ENCODE results near the gene PRKAR1A.

The PRKAR1A gene

DNA sequence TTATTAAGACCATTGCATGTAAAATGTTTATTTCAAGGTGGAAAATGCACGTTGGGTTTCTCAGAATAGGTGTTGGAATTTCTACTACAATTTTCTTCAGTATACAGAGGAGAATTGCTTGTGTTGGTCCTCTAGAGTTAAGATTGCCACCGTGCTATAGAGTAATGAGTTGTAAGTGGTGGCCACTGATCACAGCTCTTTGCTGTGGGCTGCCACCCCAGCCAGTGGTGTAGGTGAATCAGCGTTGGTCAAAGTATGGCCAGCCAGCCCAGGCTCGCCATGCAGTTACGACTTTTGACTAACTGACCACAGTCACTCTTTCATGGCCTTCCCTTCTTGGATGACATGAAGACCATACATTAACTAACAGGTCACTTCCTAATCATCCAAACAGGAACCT lies 12.6 kb upstream of the PRKAR1A start:
- TF ChIP-seq, protein P1, sequence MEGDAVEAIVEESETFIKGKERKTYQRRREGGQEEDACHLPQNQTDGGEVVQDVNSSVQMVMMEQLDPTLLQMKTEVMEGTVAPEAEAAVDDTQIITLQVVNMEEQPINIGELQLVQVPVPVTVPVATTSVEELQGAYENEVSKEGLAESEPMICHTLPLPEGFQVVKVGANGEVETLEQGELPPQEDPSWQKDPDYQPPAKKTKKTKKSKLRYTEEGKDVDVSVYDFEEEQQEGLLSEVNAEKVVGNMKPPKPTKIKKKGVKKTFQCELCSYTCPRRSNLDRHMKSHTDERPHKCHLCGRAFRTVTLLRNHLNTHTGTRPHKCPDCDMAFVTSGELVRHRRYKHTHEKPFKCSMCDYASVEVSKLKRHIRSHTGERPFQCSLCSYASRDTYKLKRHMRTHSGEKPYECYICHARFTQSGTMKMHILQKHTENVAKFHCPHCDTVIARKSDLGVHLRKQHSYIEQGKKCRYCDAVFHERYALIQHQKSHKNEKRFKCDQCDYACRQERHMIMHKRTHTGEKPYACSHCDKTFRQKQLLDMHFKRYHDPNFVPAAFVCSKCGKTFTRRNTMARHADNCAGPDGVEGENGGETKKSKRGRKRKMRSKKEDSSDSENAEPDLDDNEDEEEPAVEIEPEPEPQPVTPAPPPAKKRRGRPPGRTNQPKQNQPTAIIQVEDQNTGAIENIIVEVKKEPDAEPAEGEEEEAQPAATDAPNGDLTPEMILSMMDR (conservative IDR thresholded peaks at IDR 0.05): no peak
- no peak for TF ChIP-seq ZFX (IDR thresholded peaks at IDR 0.05)
- H3K27ac ChIP-seq: no peak overlapping the region

DNA sequence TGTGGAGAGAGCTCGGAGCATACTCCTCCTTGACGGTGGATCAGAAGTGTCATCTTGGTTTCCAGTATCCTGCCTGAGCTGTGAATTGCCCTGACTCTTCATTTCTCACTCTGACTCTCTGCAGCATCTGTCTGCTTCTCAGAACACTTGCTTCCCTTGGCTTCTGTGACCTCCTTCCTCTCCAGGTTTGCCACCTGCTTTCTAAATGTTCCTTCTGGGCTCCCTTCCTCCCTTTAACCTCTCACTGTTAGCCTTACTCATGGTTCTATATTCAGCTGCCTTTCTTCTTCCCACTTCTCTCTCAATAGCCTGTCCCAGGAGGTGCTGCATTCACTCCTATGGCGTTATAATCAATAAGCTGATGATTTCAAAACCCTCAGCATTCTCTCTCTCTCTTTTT lies 11.2 kb upstream of the PRKAR1A start:
- no peak overlapping the region for H3K27ac ChIP-seq
- no peak for TF ChIP-seq ZFX (IDR thresholded peaks at IDR 0.05)
- TF ChIP-seq, protein P1 (conservative IDR thresholded peaks at IDR 0.05): no peak

DNA sequence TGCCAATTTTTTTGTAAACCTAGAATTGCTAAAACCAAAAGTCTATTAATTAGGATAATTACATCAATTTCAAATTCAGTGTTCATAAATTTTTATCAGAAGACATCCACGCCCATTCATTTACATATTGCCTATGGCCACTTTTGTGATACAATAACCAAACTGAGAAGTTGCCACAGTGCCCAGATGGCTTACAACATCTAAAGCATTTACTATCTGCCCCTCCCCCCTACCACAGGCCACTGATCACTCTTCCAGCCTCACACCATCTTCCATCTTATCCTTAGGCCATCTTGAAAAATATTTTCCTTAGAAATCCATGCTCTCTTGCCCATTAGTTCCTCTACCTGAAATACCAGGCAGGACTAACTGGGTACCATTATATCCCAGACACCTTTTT lies 6.3 kb upstream of the PRKAR1A start:
- no peak overlapping the region for H3K27ac ChIP-seq
- TF ChIP-seq, protein P1 (conservative IDR thresholded peaks at IDR 0.05): no peak

DNA sequence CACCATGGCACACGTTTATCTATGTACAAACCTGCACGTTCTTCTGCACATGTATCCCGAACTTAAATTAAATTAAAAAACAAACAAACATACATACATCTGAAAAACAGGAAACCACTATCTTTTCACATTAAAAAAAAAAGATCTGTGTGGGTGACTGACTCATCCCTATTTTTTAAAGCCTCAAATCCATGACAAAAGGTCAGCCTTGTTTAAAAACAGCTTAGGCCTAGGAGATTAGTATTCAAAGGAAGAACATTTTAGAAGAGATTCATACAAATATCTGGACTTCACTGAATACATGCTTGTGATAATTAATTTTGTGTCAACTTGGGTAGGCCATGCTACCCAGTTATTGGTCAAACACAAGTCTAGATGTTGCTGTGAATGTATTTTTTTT lies 4.7 kb upstream of the PRKAR1A start:
- TF ChIP-seq, protein P1 (conservative IDR thresholded peaks at IDR 0.05): no peak
- no peak for TF ChIP-seq ZFX (IDR thresholded peaks at IDR 0.05)
- no peak overlapping the region for H3K27ac ChIP-seq

DNA sequence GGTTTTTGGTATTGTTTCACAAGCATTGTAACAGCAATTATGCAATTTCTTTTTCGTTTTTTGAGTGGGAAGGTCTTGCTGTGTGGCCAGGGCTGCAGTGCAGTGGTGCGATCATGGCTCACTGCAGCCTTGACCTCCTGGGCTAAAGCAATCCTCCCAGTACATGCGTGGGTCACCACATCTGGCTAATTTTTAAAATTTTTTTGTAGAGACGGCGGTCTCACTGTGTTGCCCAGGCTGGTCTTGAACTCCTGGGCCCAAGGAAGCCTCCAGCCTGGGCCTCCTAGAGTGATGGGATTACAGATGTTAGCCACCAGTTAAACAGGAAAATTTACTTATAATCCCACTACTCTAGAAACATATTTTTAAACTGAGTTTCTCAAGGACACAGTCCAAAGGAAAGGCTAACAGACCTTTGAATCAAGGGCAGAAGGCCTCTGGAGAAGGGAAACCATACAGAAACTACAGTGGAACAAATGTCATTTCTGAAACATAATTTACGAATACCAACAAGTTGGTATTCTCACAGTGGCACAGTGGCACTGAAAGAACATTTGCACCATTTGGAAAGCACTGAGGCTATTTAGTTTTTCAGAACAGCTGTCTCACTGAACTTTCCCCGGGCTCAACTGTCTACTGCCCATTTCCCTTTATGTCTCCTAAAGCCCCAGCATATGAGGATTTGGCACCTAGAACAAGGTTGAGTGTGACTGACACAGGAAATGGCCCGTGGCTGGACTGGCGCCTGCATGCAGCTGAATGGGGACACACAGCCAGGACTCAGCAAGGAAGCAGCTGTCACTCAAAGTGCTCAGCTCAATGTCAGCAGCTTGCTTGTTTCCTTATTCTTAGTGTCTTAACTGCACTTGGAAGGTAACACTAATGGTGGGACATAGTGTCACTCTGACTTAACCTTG lies 2.8 kb upstream of the PRKAR1A start:
- TF ChIP-seq, protein P1 (conservative IDR thresholded peaks at IDR 0.05): no peak
- TF ChIP-seq ZFX (IDR thresholded peaks at IDR 0.05): no peak

DNA sequence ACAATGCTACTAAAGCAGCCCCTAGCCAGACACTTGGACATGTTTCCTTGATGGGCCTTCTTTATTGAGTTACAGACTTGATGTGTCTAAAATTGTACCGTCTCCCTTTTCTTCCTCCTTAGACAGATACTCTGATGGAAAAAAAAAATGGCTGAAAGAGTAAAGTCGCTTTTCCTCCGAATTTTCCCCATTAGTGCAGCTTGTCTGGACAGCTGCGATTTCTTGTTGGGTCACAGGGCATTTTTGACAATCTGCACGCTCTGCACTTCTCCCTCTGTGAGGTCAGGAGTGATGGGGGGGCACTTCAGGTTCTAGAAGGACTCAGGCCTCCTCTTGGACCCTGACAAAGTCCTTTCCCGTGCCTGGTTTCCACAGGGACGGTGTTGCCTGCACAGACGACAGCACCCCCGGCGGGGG lies 968 bp upstream of the PRKAR1A start:
- peak overlapping the region; percentile 80 for H3K27ac ChIP-seq
- TF ChIP-seq, protein P1 (conservative IDR thresholded peaks at IDR 0.05): peak; percentile 36; the same call in 1 of the 2 replicates
- no peak for TF ChIP-seq ZFX (IDR thresholded peaks at IDR 0.05)

More for the DNA sequence above, 2.8 kb upstream of the PRKAR1A start:
- H3K27ac ChIP-seq: no peak overlapping the region

DNA sequence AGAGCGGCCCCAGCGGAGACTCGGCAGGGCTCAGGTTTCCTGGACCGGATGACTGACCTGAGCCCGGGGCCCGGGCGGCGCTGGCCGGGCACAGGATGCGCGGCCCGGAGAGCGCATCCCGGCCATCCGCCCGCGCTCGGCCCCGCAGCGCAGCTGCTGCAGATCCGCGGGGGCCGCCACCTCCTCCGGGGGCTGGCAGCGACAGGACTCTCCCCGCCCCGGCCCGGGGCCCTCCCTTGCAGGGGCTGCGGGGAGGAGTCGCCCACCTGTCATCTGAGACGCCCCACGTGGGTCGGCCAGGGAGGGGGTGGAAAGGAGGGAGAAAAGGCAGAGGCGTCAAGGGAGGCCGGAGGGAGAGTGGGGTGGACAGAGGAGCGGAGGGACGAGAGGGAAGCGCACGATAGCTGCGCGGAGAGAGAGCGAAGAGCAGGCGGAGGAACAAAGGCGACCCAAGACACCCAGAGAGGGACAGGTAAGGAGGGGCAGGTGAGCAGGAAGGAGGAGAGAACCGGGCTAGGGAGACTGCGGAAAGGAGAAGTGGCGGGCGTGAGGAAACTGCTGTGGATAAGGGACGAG lies 471 bp upstream of the PRKAR1A start:
- TF ChIP-seq ZFX (IDR thresholded peaks at IDR 0.05): peak; percentile 85
- TF ChIP-seq, protein P1 (conservative IDR thresholded peaks at IDR 0.05): peak; percentile 11; the same call in 1 of the 2 replicates
- peak overlapping the region; percentile 80 for H3K27ac ChIP-seq

All from C4-2B (cell line).